Measurements from ENCODE around the gene RCN2.

Gene RCN2

GRCh38 chr15:76994496-76994895 is 62.9 kb downstream of the RCN2 start:
- no peak for DNase-seq (ENCODE audit: low read depth)

GRCh38 chr15:76994971-76995945 is 63.7 kb downstream of the RCN2 start, which contains the start of gene PSTPIP1:
Gene PSTPIP1 (plus strand): TSS chr15:76995126. CDS start chr15:76995574, 448 bp downstream.
- no peak for DNase-seq (ENCODE audit: low read depth)

GRCh38 chr15:76996076-76996525 is 64.6 kb downstream of the RCN2 start:
- DNase-seq (ENCODE audit: low read depth) = no peak

GRCh38 chr15:76996526-76997401 is 65.2 kb downstream of the RCN2 start:
- no peak for DNase-seq (ENCODE audit: low read depth)

- DNase-seq (ENCODE audit: low read depth) = no peak
These were observed 67.2 kb downstream of the RCN2 start for GRCh38 chr15:76998663-76999285.

GRCh38 chr15:76999996-77000395 is 68.4 kb downstream of the RCN2 start:
- DNase-seq (ENCODE audit: low read depth) = no peak

GRCh38 chr15:77001351-77001750 is 69.8 kb downstream of the RCN2 start:
- DNase-seq (ENCODE audit: low read depth) = no peak

GRCh38 chr15:77001966-77002365 is 70.4 kb downstream of the RCN2 start:
- DNase-seq (ENCODE audit: low read depth) = no peak

GRCh38 chr15:77002436-77002835 is 70.9 kb downstream of the RCN2 start:
- no peak for DNase-seq (ENCODE audit: low read depth)

GRCh38 chr15:77002954-77003912 is 71.7 kb downstream of the RCN2 start:
- no peak for DNase-seq (ENCODE audit: low read depth)
